Psoas muscle (tissue), 8 donors: ENCODE data around the gene STAMBPL1. TPM values are rescaled to one million over a fixed set of nuclear protein-coding genes. Genes with fewer than 3 reads are reported as not detected.
A peak's percentile ranks its signal among the peaks of the same experiment; 100 is the strongest.

Source experiments
- ATAC-seq, 4 donors: fragments of 200-7000 bp; cut with Tn5 transposase; one replicate each; pipeline ENCODE4 v1.9.1; 2020; ENCODE audit warnings: moderate library complexity in 3 of 4, mild to moderate bottlenecking in 2 of 4
- DNase-seq, 2 donors: peaks; one replicate each; pipeline ENCODE4 v3.0.0-alpha.2; 2020
- H3K27ac ChIP-seq: fragments of 200-600 bp; one replicate; pipeline ENCODE4 v1.8.0; 2022
- H3K27me3 ChIP-seq, 3 donors: fragments of 200-600 bp in 1 of 3; one replicate each; pipeline versions ENCODE4 v1.6.1 to v1.8.0; 2013 to 2022; ENCODE audit warnings: low read length in 2 of 3, mild to moderate bottlenecking in 2 of 3, moderate library complexity in 1 of 3; ENCODE audit not compliant: insufficient read depth in 3 of 3
- H3K36me3 ChIP-seq, 2 donors: fragments of 200-600 bp in 1 of 2; one replicate each; pipeline versions ENCODE4 v1.6.1 to v1.8.0; 2013 to 2022; ENCODE audit warnings: low read depth in 1 of 2, mild to moderate bottlenecking in 1 of 2, moderate library complexity in 1 of 2; ENCODE audit not compliant: insufficient read depth in 1 of 2
- H3K4me1 ChIP-seq: fragments of 200-600 bp; one replicate; pipeline ENCODE4 v1.8.0; 2022
- H3K4me3 ChIP-seq: fragments of 200-600 bp; one replicate; pipeline ENCODE4 v1.8.0; 2022; ENCODE audit warnings: mild to moderate bottlenecking
- H3K9me3 ChIP-seq: fragments of 200-600 bp; one replicate; pipeline ENCODE4 v1.8.0; 2022
- CTCF ChIP-seq: fragments of 200-600 bp; IDR thresholded peaks from one replicate; pipeline ENCODE4 v1.8.0; 2022; ENCODE audit warnings: antibody characterized with exemption
- WGBS, 3 donors: extraction: QIAGEN DNeasy Blood & Tissue Kit; methylation state at CpG; one replicate each; pipeline versions ENCODE4 v1.1.6 to v1.1.7; 2013; 5-methylcytosine and 5-hydroxymethylcytosine counted together
- intact Hi-C, 2 donors: fragments of 100-400 bp; cut with DNase I; formaldehyde crosslinking; loops; one replicate each; pipeline versions ENCODE4 v1.11.0 to v1.14.2; 2022
- polyA plus RNA-seq, 3 donors: library from polyadenylated mRNA; stranded (reverse); fragments of 200-250 nt; gene quantifications; one replicate each; pipeline ENCODE4 v1.2.3, GENCODE V29; 2013
- total RNA-seq, 4 donors: library from RNA; stranded (reverse); fragmentation: NEBNext Ultra II Directional in 2 of 4; extraction: Animal tissue kit (Norgen Biotek cat#: 25700) in 2 of 4; gene quantifications; one replicate each; pipeline versions ENCODE4 v1.2.1 to v1.2.4, GENCODE V29; 2021 to 2023
- donor health status: healthy with polysubstance abuse.
- donor health status: DM: no; HTN: no; CAD: no; lungs with moderate emphysema.
- donor health status: Bipolar disorder and iron deficiency.
- donor health status: healthy.
- donor health status: DM: yes; HTN: yes; CAD: no.
- donor health status: DM: no; HTN: no; CAD: no.
- donor health status: DM: no; HTN: no; CAD: no.
- donor health status: DM: yes; HTN: yes; CAD: no.

Gene STAMBPL1
- total and polyA plus RNA-seq, 7 donors: 0.23 to 1.4 (median 0.92) TPM

- no peaks in the 10 kb centered on the region for H3K9me3 ChIP-seq
- WGBS, 3 donors: 29 to 37% (median 31%) methylated on average over 17 of the region's 17 CpGs
- H3K36me3 ChIP-seq: peaks cover 0 to 4% of the 10 kb centered on the region in 2 donors
- no peak overlapping the region for H3K27ac ChIP-seq
- TF ChIP-seq CTCF: peak; percentile 72
- DNase-seq (peak; percentile 63 to 76), ATAC-seq (peak; percentile 73 to 85 (median 78))
- no peaks in the 10 kb centered on the region for H3K27me3 ChIP-seq
- intact Hi-C loops: loop anchor here (2.0 to 10.0 kb wide), 5 partner anchors 50 to 280 kb away; no protein-coding TSS in a partner anchor
- peaks cover 3% of the 10 kb centered on the region for H3K4me1 ChIP-seq
- H3K4me3 ChIP-seq: peak overlapping the region; percentile 6
These were observed 55.0 kb downstream of the STAMBPL1 start for GRCh38 chr10:88934900-88935672.

GRCh38 chr10:88936656-88937055 is 56.6 kb downstream of the STAMBPL1 start:
- WGBS, 3 donors: 86 to 91% (median 89%) methylated on average over 3 of the region's 3 CpGs
- no peaks in the 10 kb centered on the region for H3K9me3 ChIP-seq
- H3K27ac ChIP-seq: no peak overlapping the region
- TF ChIP-seq CTCF: no peak
- H3K27me3 ChIP-seq: no peaks in the 10 kb centered on the region
- ATAC-seq: no peak
- no peak overlapping the region for H3K4me3 ChIP-seq
- DNase-seq: no peak
- intact Hi-C loops: loop anchor here in 1 of 2 donors (10.0 kb wide), 1 partner anchor 278 kb away; no protein-coding TSS in a partner anchor
- H3K4me1 ChIP-seq: peaks cover 3% of the 10 kb centered on the region
- H3K36me3 ChIP-seq: peaks cover 0 to 12% of the 10 kb centered on the region in 2 donors

GRCh38 chr10:88938039-88938438 is 58.0 kb downstream of the STAMBPL1 start:
- peaks cover 0 to 2% (median 0%) of the 10 kb centered on the region in 3 donors for H3K27me3 ChIP-seq
- WGBS, 3 donors: 83 to 93% (median 91%) methylated on average over 3 of the region's 3 CpGs
- DNase-seq (no peak), ATAC-seq (no peak)
- peaks cover 0 to 15% of the 10 kb centered on the region in 2 donors for H3K36me3 ChIP-seq
- peaks cover 3% of the 10 kb centered on the region for H3K4me1 ChIP-seq
- no peak overlapping the region for H3K4me3 ChIP-seq
- H3K9me3 ChIP-seq: no peaks in the 10 kb centered on the region
- no peak overlapping the region for H3K27ac ChIP-seq
- intact Hi-C loops: loop anchor here in 1 of 2 donors (10.0 kb wide), 1 partner anchor 277 kb away; no protein-coding TSS in a partner anchor
- TF ChIP-seq CTCF: no peak

GRCh38 chr10:88938938-88939337 is 58.9 kb downstream of the STAMBPL1 start:
- Histone ChIP-seq H3K4me1 (peaks cover 3% of the 10 kb centered on the region), H3K27me3 (peaks cover 0 to 2% (median 0%) of the 10 kb centered on the region in 3 donors), H3K36me3 (peaks cover 0 to 15% of the 10 kb centered on the region in 2 donors), H3K9me3 (no peaks in the 10 kb centered on the region), H3K4me3 (no peak overlapping the region), H3K27ac (no peak overlapping the region)
- ATAC-seq (no peak), DNase-seq (no peak)
- intact Hi-C loops: loop anchor here in 1 of 2 donors (10.0 kb wide), 1 partner anchor 276 kb away; no protein-coding TSS in a partner anchor
- WGBS, 3 donors: 94 to 98% (median 95%) methylated on average over 2 of the region's 2 CpGs
- no peak for TF ChIP-seq CTCF
